IMR-90 (cell line): ENCODE data around the gene SYT11. TPM values are rescaled to one million over a fixed set of nuclear protein-coding genes. Genes with fewer than 3 reads are reported as not detected.
A peak's percentile ranks its signal among the peaks of the same experiment; 100 is the strongest.

Source experiments
- ATAC-seq: fragments of 200-7000 bp; cut with Tn5 transposase; 2 replicates; pipeline ENCODE4 v1.9.1; 2020; ENCODE audit warnings: low read depth, mild to moderate bottlenecking, moderate library complexity
- BruUV-seq: library from RNA; stranded (reverse); fragments of 400-500 nt; replicated peaks from 2 replicates; lab custom pipeline; 2021; lab: Mats Ljungman, UMichigan
- CTCF ChIA-PET: fragments of 300-600 bp; formaldehyde crosslinking; extraction: SDS; loops from one replicate; lab custom pipeline; 2021; ENCODE audit warnings: antibody characterized with exemption; lab: Yijun Ruan, JAX
- POLR2A ChIA-PET: fragments of 300-600 bp; sonication (Branson Sonifier 250); formaldehyde crosslinking; loops from one replicate; lab custom pipeline; 2022; ENCODE audit warnings: antibody characterized with exemption; ENCODE audit not compliant: unreplicated experiment; lab: Charles Lee
- DNase-seq: peaks from one replicate; pipeline ENCODE4 v3.0.0; 2013
- H2AFZ ChIP-seq: replicated peaks from 2 replicates; pipeline ENCODE3; 2013; ENCODE audit warnings: low read length, mild to moderate bottlenecking; ENCODE audit not compliant: poor library complexity
- H2AK5ac ChIP-seq: 2 replicates; pipeline ENCODE4 v1.6.1; 2013; ENCODE audit warnings: low read depth, low read length, inconsistent platforms
- H2AK9ac ChIP-seq: replicated peaks from 2 replicates; pipeline ENCODE3; 2013; ENCODE audit warnings: mild to moderate bottlenecking, low read depth, low read length, moderate library complexity; ENCODE audit not compliant: poor library complexity
- H2BK120ac ChIP-seq: 2 replicates; pipeline ENCODE4 v1.6.1; 2013; ENCODE audit warnings: low read depth, low read length, inconsistent platforms
- H2BK15ac ChIP-seq: 3 replicates; pipeline ENCODE4 v1.6.1; 2013; ENCODE audit warnings: low read depth, low read length, inconsistent platforms
- H2BK20ac ChIP-seq: 2 replicates; pipeline ENCODE4 v1.6.1; 2013; ENCODE audit warnings: low read depth, mild to moderate bottlenecking, inconsistent platforms, low read length, moderate library complexity
- H2BK5ac ChIP-seq: 2 replicates; pipeline ENCODE4 v1.6.1; 2013; ENCODE audit warnings: mild to moderate bottlenecking, low read depth, low read length, inconsistent platforms; ENCODE audit not compliant: poor library complexity, severe bottlenecking
- H3K14ac ChIP-seq: replicated peaks from 2 replicates; pipeline ENCODE4 v1.6.1; 2013; ENCODE audit warnings: low read depth, low read length, inconsistent platforms
- H3K18ac ChIP-seq: 2 replicates; pipeline ENCODE4 v1.6.1; 2013; ENCODE audit warnings: low read depth, low read length, control low read depth
- H3K23ac ChIP-seq: 2 replicates; pipeline ENCODE4 v1.6.1; 2013; ENCODE audit warnings: low read depth, low read length, inconsistent platforms
- H3K27ac ChIP-seq: 2 replicates; pipeline ENCODE4 v1.5.1; 2013; ENCODE audit warnings: mild to moderate bottlenecking, control low read depth, low read length; ENCODE audit not compliant: insufficient read depth
- H3K27me3 ChIP-seq: 2 replicates; pipeline ENCODE4 v1.6.1; 2013; ENCODE audit warnings: low read length; ENCODE audit not compliant: control insufficient read depth, insufficient read depth
- H3K36me3 ChIP-seq: 2 replicates; pipeline ENCODE4 v1.6.1; 2013; ENCODE audit warnings: low read length, mixed read lengths; ENCODE audit not compliant: control insufficient read depth, insufficient read depth
- H3K4ac ChIP-seq: 2 replicates; pipeline ENCODE4 v1.6.1; 2013; ENCODE audit warnings: low read depth, low read length, inconsistent platforms
- H3K4me1 ChIP-seq: 2 replicates; pipeline ENCODE4 v1.6.1; 2013; ENCODE audit warnings: low read length, mixed read lengths; ENCODE audit not compliant: control insufficient read depth, insufficient read depth
- H3K4me2 ChIP-seq: 2 replicates; pipeline ENCODE4 v1.6.1; 2013; ENCODE audit warnings: low read depth, mild to moderate bottlenecking, control low read depth, low read length, moderate library complexity
- H3K4me3 ChIP-seq: 2 replicates; pipeline ENCODE4 v1.5.1; 2013; ENCODE audit warnings: low read depth, mild to moderate bottlenecking, control low read depth, low read length, moderate library complexity; ENCODE audit not compliant: insufficient read depth
- H3K56ac ChIP-seq: 2 replicates; pipeline ENCODE4 v1.6.1; 2013; ENCODE audit warnings: low read length, inconsistent platforms; ENCODE audit not compliant: insufficient read depth; ENCODE audit errors: extremely low read depth
- H3K79me1 ChIP-seq, 2 experiments: 2 replicates each; pipeline ENCODE4 v1.6.1; 2013; ENCODE audit warnings: low read length in 2 of 2, inconsistent platforms in 1 of 2, low read depth in 1 of 2
- H3K9ac ChIP-seq: 2 replicates; pipeline ENCODE4 v1.6.1; 2013; ENCODE audit warnings: low read depth, low read length, control low read depth
- H3K9me1 ChIP-seq: 2 replicates; pipeline ENCODE4 v1.6.1; 2013; ENCODE audit warnings: low read length, inconsistent platforms; ENCODE audit not compliant: insufficient read depth
- H3K9me3 ChIP-seq: 2 replicates; pipeline ENCODE4 v1.6.1; 2013; ENCODE audit warnings: low read length; ENCODE audit not compliant: control insufficient read depth, insufficient read depth
- H4K20me1 ChIP-seq: 2 replicates; pipeline ENCODE4 v1.6.1; 2013; ENCODE audit warnings: low read length, inconsistent platforms; ENCODE audit not compliant: insufficient read depth
- H4K5ac ChIP-seq: 2 replicates; pipeline ENCODE4 v1.6.1; 2013; ENCODE audit warnings: mild to moderate bottlenecking, low read depth, low read length, control low read depth
- H4K8ac ChIP-seq, 2 experiments: 2 replicates each; pipeline ENCODE4 v1.6.1; 2013; ENCODE audit warnings: low read depth in 2 of 2, low read length in 2 of 2, control low read depth in 1 of 2, inconsistent platforms in 1 of 2
- H4K91ac ChIP-seq: 2 replicates; pipeline ENCODE4 v1.6.1; 2013; ENCODE audit warnings: low read depth, low read length, inconsistent platforms; ENCODE audit not compliant: insufficient read depth
- CHD1 ChIP-seq: IDR thresholded peaks from 2 replicates; pipeline ENCODE4 v1.6.1; 2012; ENCODE audit warnings: low read depth, low read length, improper control_type of control experiment
- POLR2A ChIP-seq: IDR thresholded peaks from 2 replicates; pipeline ENCODE4 v1.6.1; 2012; ENCODE audit warnings: mild to moderate bottlenecking, low read depth, low read length
- RFX5 ChIP-seq: IDR thresholded peaks from 2 replicates; pipeline ENCODE4 v1.8.0; 2012; ENCODE audit warnings: low read depth, mild to moderate bottlenecking, low read length, moderate library complexity
- WGBS, 2 experiments: methylation state at CpG; one replicate each; pipeline versions ENCODE4 v1.1.5 to v1.1.7; 2013; ENCODE audit warnings: missing lambda C conversion rate in 2 of 2; ENCODE audit not compliant: insufficient read length in 1 of 2; ENCODE audit errors: extremely low coverage in 2 of 2; 5-methylcytosine and 5-hydroxymethylcytosine counted together
- dilution Hi-C: fragments of 300-500 bp; cut with HindIII; formaldehyde crosslinking; loops from one replicate; pipeline ENCODE4 v1.14.3; 2018; ENCODE audit warnings: low sequenced_read_pairs; ENCODE audit not compliant: unreplicated experiment
- in situ Hi-C: fragments of 300-500 bp; cut with MboI; formaldehyde crosslinking; loops from 3 replicates; pipeline ENCODE4 v1.14.3; 2019; ENCODE audit warnings: low sequenced_read_pairs, inconsistent platforms, mixed read lengths
- intact Hi-C: fragments of 100-400 bp; cut with micrococcal nuclease; formaldehyde crosslinking; loops from 2 replicates; pipeline ENCODE4 v1.10.0; 2022
- polyA plus RNA-seq, 3 experiments: library from polyadenylated mRNA; depleted of rRNA; stranded (reverse); fragments of >200 nt; gene quantifications; 2 replicates each; pipeline ENCODE4 v1.2.3, GENCODE V29; 2012; ENCODE audit warnings: low replicate concordance in 1 of 3
- total RNA-seq: library from RNA; depleted of rRNA; stranded (reverse); fragments of >200 nt; gene quantifications from 2 replicates; pipeline ENCODE4 v1.2.3, GENCODE V29; 2012
- TF ChIP-seq, protein P1 (sequence below): conservative IDR thresholded peaks from 2 replicates; pipeline ENCODE4 v1.5.1; 2012; ENCODE audit warnings: mild to moderate bottlenecking, low read depth, low read length, improper control_type of control experiment

Gene SYT11
- total and polyA plus RNA-seq, 2 of the 4 experiments (the other 2 are of a cell fraction), result 22.9 to 43.7 TPM

DNA sequence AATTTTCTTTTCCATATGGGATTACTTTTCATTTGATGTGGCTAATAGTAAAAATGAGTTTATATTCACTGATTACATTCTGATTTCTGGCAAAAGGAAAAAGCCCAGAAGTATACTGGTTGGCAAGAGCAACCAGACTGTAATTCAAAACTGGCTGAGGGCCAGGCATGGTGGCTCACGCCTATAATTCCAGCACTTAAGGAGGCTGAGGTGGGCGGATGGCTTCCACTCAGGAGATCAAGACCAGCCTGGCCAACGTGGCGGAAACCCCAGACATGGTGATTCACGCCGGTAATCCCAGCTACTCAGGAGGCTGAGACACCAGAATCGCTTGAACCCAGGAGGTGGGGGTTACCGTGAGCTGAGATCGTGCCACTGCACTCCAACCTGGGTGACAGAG, 14.5 kb downstream of the SYT11 start:
- Histone ChIP-seq H3K9me3 (no peaks in the 10 kb centered on the region), H3K36me3 (peaks cover 15% of the 10 kb centered on the region), H3K4me1 (peaks cover 4% of the 10 kb centered on the region; the same call in 1 of the 2 replicates), H3K27ac (no peak overlapping the region), H3K18ac (no peak overlapping the region), H4K5ac (no peak overlapping the region), H2BK20ac (no peak overlapping the region), H3K23ac (no peak overlapping the region), H2BK15ac (no peak overlapping the region), H3K56ac (no peak overlapping the region), H3K9me1 (0 out of 2 replicates have a peak, but pooled peaks cover 3% of the 10 kb centered on the region), H2AK5ac (no peak overlapping the region; the same call in 1 of the 2 replicates), H4K91ac (no peak overlapping the region), H3K9ac (no peak overlapping the region), H3K4me2 (no peak overlapping the region), H2BK5ac (no peak overlapping the region), H3K79me1 (peaks cover 12 to 38% of the 10 kb centered on the region in 2 experiments; a peak in 3 of 4 replicates), H4K20me1 (no peaks in the 10 kb centered on the region), H4K8ac (no peak overlapping the region), H2BK120ac (no peak overlapping the region), H3K4me3 (no peak overlapping the region), H3K4ac (no peak overlapping the region), H2AFZ (no peak overlapping the region), H2AK9ac (peak overlapping the region; percentile 10), H3K27me3 (no peaks in the 10 kb centered on the region), H3K14ac (no peak overlapping the region)
- no TSS peak for BruUV-seq
- TF ChIP-seq CHD1, result no peak
- TF ChIP-seq RFX5, result no peak
- TF ChIP-seq POLR2A, result no peak
- TF ChIP-seq, protein P1, sequence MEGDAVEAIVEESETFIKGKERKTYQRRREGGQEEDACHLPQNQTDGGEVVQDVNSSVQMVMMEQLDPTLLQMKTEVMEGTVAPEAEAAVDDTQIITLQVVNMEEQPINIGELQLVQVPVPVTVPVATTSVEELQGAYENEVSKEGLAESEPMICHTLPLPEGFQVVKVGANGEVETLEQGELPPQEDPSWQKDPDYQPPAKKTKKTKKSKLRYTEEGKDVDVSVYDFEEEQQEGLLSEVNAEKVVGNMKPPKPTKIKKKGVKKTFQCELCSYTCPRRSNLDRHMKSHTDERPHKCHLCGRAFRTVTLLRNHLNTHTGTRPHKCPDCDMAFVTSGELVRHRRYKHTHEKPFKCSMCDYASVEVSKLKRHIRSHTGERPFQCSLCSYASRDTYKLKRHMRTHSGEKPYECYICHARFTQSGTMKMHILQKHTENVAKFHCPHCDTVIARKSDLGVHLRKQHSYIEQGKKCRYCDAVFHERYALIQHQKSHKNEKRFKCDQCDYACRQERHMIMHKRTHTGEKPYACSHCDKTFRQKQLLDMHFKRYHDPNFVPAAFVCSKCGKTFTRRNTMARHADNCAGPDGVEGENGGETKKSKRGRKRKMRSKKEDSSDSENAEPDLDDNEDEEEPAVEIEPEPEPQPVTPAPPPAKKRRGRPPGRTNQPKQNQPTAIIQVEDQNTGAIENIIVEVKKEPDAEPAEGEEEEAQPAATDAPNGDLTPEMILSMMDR, result no peak
- dilution Hi-C loops, result no loop called here
- intact Hi-C loops, result no loop called here
- WGBS, 2 experiments, result 66% methylated on average over 5 of the region's 9 CpGs; no CpG with 5 or more reads in 1 of the 2 experiments
- in situ Hi-C loops, result no loop called here
- DNase-seq (peak; percentile 80), ATAC-seq (peak; percentile 42; the same call in 1 of the 2 replicates)
- ChIA-PET CTCF (interaction anchor here (1.0 kb wide), 1 partner anchor 9 kb away, joined by 3 read pairs; no protein-coding TSS in a partner anchor), POLR2A (no interaction called here)
